IMR-90 (cell line): ENCODE measurements around the gene TRDN. TPM values are rescaled to one million over a fixed set of nuclear protein-coding genes. Genes with fewer than 3 reads are reported as not detected.

Experiments used
- ATAC-seq: fragments of 200-7000 bp; cut with Tn5 transposase; 2 replicates; pipeline ENCODE4 v1.9.1; 2020; ENCODE audit warnings: low read depth, mild to moderate bottlenecking, moderate library complexity
- BruUV-seq: library from RNA; stranded (reverse); fragments of 400-500 nt; replicated peaks from 2 replicates; lab custom pipeline; 2021; lab: Mats Ljungman, UMichigan
- CTCF ChIA-PET: fragments of 300-600 bp; formaldehyde crosslinking; extraction: SDS; loops from one replicate; lab custom pipeline; 2021; ENCODE audit warnings: antibody characterized with exemption; lab: Yijun Ruan, JAX
- POLR2A ChIA-PET: fragments of 300-600 bp; sonication (Branson Sonifier 250); formaldehyde crosslinking; loops from one replicate; lab custom pipeline; 2022; ENCODE audit warnings: antibody characterized with exemption; ENCODE audit not compliant: unreplicated experiment; lab: Charles Lee
- DNase-seq: peaks from one replicate; pipeline ENCODE4 v3.0.0; 2013
- H2AFZ ChIP-seq: replicated peaks from 2 replicates; pipeline ENCODE3; 2013; ENCODE audit warnings: low read length, mild to moderate bottlenecking; ENCODE audit not compliant: poor library complexity
- H2AK5ac ChIP-seq: 2 replicates; pipeline ENCODE4 v1.6.1; 2013; ENCODE audit warnings: low read depth, low read length, inconsistent platforms
- H2AK9ac ChIP-seq: replicated peaks from 2 replicates; pipeline ENCODE3; 2013; ENCODE audit warnings: mild to moderate bottlenecking, low read depth, low read length, moderate library complexity; ENCODE audit not compliant: poor library complexity
- H2BK120ac ChIP-seq: 2 replicates; pipeline ENCODE4 v1.6.1; 2013; ENCODE audit warnings: low read depth, low read length, inconsistent platforms
- H2BK15ac ChIP-seq: 3 replicates; pipeline ENCODE4 v1.6.1; 2013; ENCODE audit warnings: low read depth, low read length, inconsistent platforms
- H2BK20ac ChIP-seq: 2 replicates; pipeline ENCODE4 v1.6.1; 2013; ENCODE audit warnings: low read depth, mild to moderate bottlenecking, inconsistent platforms, low read length, moderate library complexity
- H2BK5ac ChIP-seq: 2 replicates; pipeline ENCODE4 v1.6.1; 2013; ENCODE audit warnings: mild to moderate bottlenecking, low read depth, low read length, inconsistent platforms; ENCODE audit not compliant: poor library complexity, severe bottlenecking
- H3K14ac ChIP-seq: replicated peaks from 2 replicates; pipeline ENCODE4 v1.6.1; 2013; ENCODE audit warnings: low read depth, low read length, inconsistent platforms
- H3K18ac ChIP-seq: 2 replicates; pipeline ENCODE4 v1.6.1; 2013; ENCODE audit warnings: low read depth, low read length, control low read depth
- H3K23ac ChIP-seq: 2 replicates; pipeline ENCODE4 v1.6.1; 2013; ENCODE audit warnings: low read depth, low read length, inconsistent platforms
- H3K27ac ChIP-seq: 2 replicates; pipeline ENCODE4 v1.5.1; 2013; ENCODE audit warnings: mild to moderate bottlenecking, control low read depth, low read length; ENCODE audit not compliant: insufficient read depth
- H3K27me3 ChIP-seq: 2 replicates; pipeline ENCODE4 v1.6.1; 2013; ENCODE audit warnings: low read length; ENCODE audit not compliant: control insufficient read depth, insufficient read depth
- H3K36me3 ChIP-seq: 2 replicates; pipeline ENCODE4 v1.6.1; 2013; ENCODE audit warnings: low read length, mixed read lengths; ENCODE audit not compliant: control insufficient read depth, insufficient read depth
- H3K4ac ChIP-seq: 2 replicates; pipeline ENCODE4 v1.6.1; 2013; ENCODE audit warnings: low read depth, low read length, inconsistent platforms
- H3K4me1 ChIP-seq: 2 replicates; pipeline ENCODE4 v1.6.1; 2013; ENCODE audit warnings: low read length, mixed read lengths; ENCODE audit not compliant: control insufficient read depth, insufficient read depth
- H3K4me2 ChIP-seq: 2 replicates; pipeline ENCODE4 v1.6.1; 2013; ENCODE audit warnings: low read depth, mild to moderate bottlenecking, control low read depth, low read length, moderate library complexity
- H3K4me3 ChIP-seq: 2 replicates; pipeline ENCODE4 v1.5.1; 2013; ENCODE audit warnings: low read depth, mild to moderate bottlenecking, control low read depth, low read length, moderate library complexity; ENCODE audit not compliant: insufficient read depth
- H3K56ac ChIP-seq: 2 replicates; pipeline ENCODE4 v1.6.1; 2013; ENCODE audit warnings: low read length, inconsistent platforms; ENCODE audit not compliant: insufficient read depth; ENCODE audit errors: extremely low read depth
- H3K79me1 ChIP-seq, 2 experiments: 2 replicates each; pipeline ENCODE4 v1.6.1; 2013; ENCODE audit warnings: low read length in 2 of 2, inconsistent platforms in 1 of 2, low read depth in 1 of 2
- H3K9ac ChIP-seq: 2 replicates; pipeline ENCODE4 v1.6.1; 2013; ENCODE audit warnings: low read depth, low read length, control low read depth
- H3K9me1 ChIP-seq: 2 replicates; pipeline ENCODE4 v1.6.1; 2013; ENCODE audit warnings: low read length, inconsistent platforms; ENCODE audit not compliant: insufficient read depth
- H3K9me3 ChIP-seq: 2 replicates; pipeline ENCODE4 v1.6.1; 2013; ENCODE audit warnings: low read length; ENCODE audit not compliant: control insufficient read depth, insufficient read depth
- H4K20me1 ChIP-seq: 2 replicates; pipeline ENCODE4 v1.6.1; 2013; ENCODE audit warnings: low read length, inconsistent platforms; ENCODE audit not compliant: insufficient read depth
- H4K5ac ChIP-seq: 2 replicates; pipeline ENCODE4 v1.6.1; 2013; ENCODE audit warnings: mild to moderate bottlenecking, low read depth, low read length, control low read depth
- H4K8ac ChIP-seq, 2 experiments: 2 replicates each; pipeline ENCODE4 v1.6.1; 2013; ENCODE audit warnings: low read depth in 2 of 2, low read length in 2 of 2, control low read depth in 1 of 2, inconsistent platforms in 1 of 2
- H4K91ac ChIP-seq: 2 replicates; pipeline ENCODE4 v1.6.1; 2013; ENCODE audit warnings: low read depth, low read length, inconsistent platforms; ENCODE audit not compliant: insufficient read depth
- BHLHE40 ChIP-seq: fragments of 150-350 bp; IDR thresholded peaks from 2 replicates; pipeline ENCODE4 v1.6.1; 2016; ENCODE audit warnings: mild to moderate bottlenecking, low read depth, low read length
- CEBPB ChIP-seq: IDR thresholded peaks from 2 replicates; pipeline ENCODE4 v1.6.1; 2012; ENCODE audit warnings: low read depth, low read length, improper control_type of control experiment
- CTCF ChIP-seq: conservative IDR thresholded peaks from 2 replicates; pipeline ENCODE4 v1.5.1; 2012; ENCODE audit warnings: mild to moderate bottlenecking, low read depth, low read length, improper control_type of control experiment
- MAFK ChIP-seq: IDR thresholded peaks from 2 replicates; pipeline ENCODE4 v1.6.1; 2012; ENCODE audit warnings: low read depth, low read length, improper control_type of control experiment
- POLR2A ChIP-seq: IDR thresholded peaks from 2 replicates; pipeline ENCODE4 v1.6.1; 2012; ENCODE audit warnings: mild to moderate bottlenecking, low read depth, low read length
- RFX5 ChIP-seq: IDR thresholded peaks from 2 replicates; pipeline ENCODE4 v1.8.0; 2012; ENCODE audit warnings: low read depth, mild to moderate bottlenecking, low read length, moderate library complexity
- SMC3 ChIP-seq: fragments of 150-350 bp; IDR thresholded peaks from 2 replicates; pipeline ENCODE4 v1.6.1; 2016; ENCODE audit warnings: low read depth, mild to moderate bottlenecking, antibody characterized with exemption, low read length, moderate library complexity
- WGBS, 2 experiments: methylation state at CpG; one replicate each; pipeline versions ENCODE4 v1.1.5 to v1.1.7; 2013; ENCODE audit warnings: missing lambda C conversion rate in 2 of 2; ENCODE audit not compliant: insufficient read length in 1 of 2; ENCODE audit errors: extremely low coverage in 2 of 2; 5-methylcytosine and 5-hydroxymethylcytosine counted together
- dilution Hi-C: fragments of 300-500 bp; cut with HindIII; formaldehyde crosslinking; loops from one replicate; pipeline ENCODE4 v1.14.3; 2018; ENCODE audit warnings: low sequenced_read_pairs; ENCODE audit not compliant: unreplicated experiment
- in situ Hi-C: fragments of 300-500 bp; cut with MboI; formaldehyde crosslinking; loops from 3 replicates; pipeline ENCODE4 v1.14.3; 2019; ENCODE audit warnings: low sequenced_read_pairs, inconsistent platforms, mixed read lengths
- intact Hi-C: fragments of 100-400 bp; cut with micrococcal nuclease; formaldehyde crosslinking; loops from 2 replicates; pipeline ENCODE4 v1.10.0; 2022
- polyA plus RNA-seq, 3 experiments: library from polyadenylated mRNA; depleted of rRNA; stranded (reverse); fragments of >200 nt; gene quantifications; 2 replicates each; pipeline ENCODE4 v1.2.3, GENCODE V29; 2012; ENCODE audit warnings: low replicate concordance in 1 of 3
- total RNA-seq: library from RNA; depleted of rRNA; stranded (reverse); fragments of >200 nt; gene quantifications from 2 replicates; pipeline ENCODE4 v1.2.3, GENCODE V29; 2012

TRDN gene
- total and polyA plus RNA-seq, 2 of the 4 experiments (the other 2 are of a cell fraction): not detected

DNA sequence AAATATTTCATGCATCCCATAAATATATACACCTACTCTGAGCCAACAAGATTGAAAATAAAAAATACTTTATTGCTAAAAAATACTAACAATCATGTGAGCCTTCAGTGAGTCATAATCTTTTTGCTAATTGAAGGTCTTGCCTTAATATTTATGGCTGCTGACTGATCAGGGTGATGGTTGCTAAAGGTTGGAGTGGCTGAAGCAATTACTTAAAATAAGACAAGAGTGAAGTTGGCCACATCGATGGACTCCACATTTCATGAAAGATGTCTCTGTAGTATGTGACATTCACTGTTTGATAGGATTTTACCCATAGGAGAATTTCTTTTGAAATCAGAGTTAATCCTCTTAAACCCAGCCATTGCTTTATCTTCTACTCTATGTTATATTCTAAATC, 11.1 kb downstream of the TRDN start:
- TF ChIP-seq CEBPB (no peak), SMC3 (no peak), RFX5 (no peak), CTCF (no peak), POLR2A (no peak), MAFK (no peak), BHLHE40 (no peak)
- intact Hi-C loops: no loop called here
- Histone ChIP-seq H2AK5ac (no peak overlapping the region), H4K91ac (no peak overlapping the region), H3K23ac (no peak overlapping the region), H3K36me3 (no peaks in the 10 kb centered on the region), H3K27ac (no peak overlapping the region), H3K79me1 (no peaks in the 10 kb centered on the region), H3K9ac (no peak overlapping the region), H2BK15ac (no peak overlapping the region), H3K9me1 (no peaks in the 10 kb centered on the region), H2AFZ (no peak overlapping the region), H2AK9ac (no peak overlapping the region), H2BK5ac (no peak overlapping the region), H3K9me3 (no peaks in the 10 kb centered on the region), H3K4me2 (no peak overlapping the region), H3K14ac (no peak overlapping the region), H3K18ac (no peak overlapping the region), H3K4me1 (no peaks in the 10 kb centered on the region), H4K20me1 (no peaks in the 10 kb centered on the region), H4K5ac (no peak overlapping the region), H2BK120ac (no peak overlapping the region), H3K56ac (no peak overlapping the region), H2BK20ac (no peak overlapping the region), H3K4me3 (no peak overlapping the region), H3K4ac (no peak overlapping the region), H4K8ac (no peak overlapping the region), H3K27me3 (no peaks in the 10 kb centered on the region)
- dilution Hi-C loops: no loop called here
- in situ Hi-C loops: no loop called here
- CTCF ChIA-PET: no interaction called here
- no peak for ATAC-seq
- no peak for DNase-seq
- POLR2A ChIA-PET: no interaction called here
- WGBS, 2 experiments: no CpG with 5 or more reads among the region's 1 CpG
- no TSS peak for BruUV-seq
